ENCODE results near the gene PCDH9. TPM values are rescaled to one million over a fixed set of nuclear protein-coding genes. Genes with fewer than 3 reads are reported as not detected.

The PCDH9 gene
- total and polyA plus RNA-seq, 2 of the 4 experiments (the other 2 are of a cell fraction) = 2.2 to 10.2 TPM

- no TSS peak for BruUV-seq (replicated peaks)
- Histone ChIP-seq H3K27me3 (ENCODE audit: control insufficient read depth, insufficient read depth, low read length) (no peaks in the 10 kb centered on the region), H3K4me3 (ENCODE audit: insufficient read depth, low read depth, low read length) (no peak overlapping the region), H3K9me1 (ENCODE audit: insufficient read depth, low read length) (peaks cover 3% of the 10 kb centered on the region; the same call in 1 of the 2 replicates), H3K27ac (ENCODE audit: insufficient read depth, low read length) (no peak overlapping the region), H2BK15ac (ENCODE audit: low read depth, low read length) (no peak overlapping the region), H3K23ac (ENCODE audit: low read depth, low read length) (no peak overlapping the region; the same call in 1 of the 2 replicates), H4K8ac (ENCODE audit: low read depth in 2 of 2, low read length in 2 of 2) (no peak overlapping the region), H4K91ac (ENCODE audit: insufficient read depth, low read depth, low read length) (no peak overlapping the region), H3K79me1 (ENCODE audit: low read depth in 1 of 2, low read length in 2 of 2) (no peaks in the 10 kb centered on the region), H3K9me3 (ENCODE audit: control insufficient read depth, insufficient read depth, low read length) (no peaks in the 10 kb centered on the region), H3K36me3 (ENCODE audit: control insufficient read depth, insufficient read depth, low read length) (no peaks in the 10 kb centered on the region), H2AFZ (replicated peaks; ENCODE audit: low read length, poor library complexity) (no peak overlapping the region), H3K14ac (replicated peaks; ENCODE audit: low read depth, low read length) (no peak overlapping the region), H3K4me1 (ENCODE audit: control insufficient read depth, insufficient read depth, low read length) (peaks cover 4% of the 10 kb centered on the region), H3K9ac (ENCODE audit: low read depth, low read length) (no peak overlapping the region), H2BK20ac (ENCODE audit: low read depth, low read length) (no peak overlapping the region), H2AK5ac (ENCODE audit: low read depth, low read length) (no peak overlapping the region), H4K20me1 (ENCODE audit: insufficient read depth, low read length) (no peaks in the 10 kb centered on the region), H2AK9ac (replicated peaks; ENCODE audit: low read depth, low read length, poor library complexity) (no peak overlapping the region), H4K5ac (ENCODE audit: low read depth, low read length) (no peak overlapping the region), H3K18ac (ENCODE audit: low read depth, low read length) (peak overlapping the region; percentile 37; the same call in 1 of the 2 replicates), H3K56ac (ENCODE audit: extremely low read depth, insufficient read depth, low read length) (no peak overlapping the region), H3K4me2 (ENCODE audit: low read depth, low read length) (no peak overlapping the region), H2BK5ac (ENCODE audit: low read depth, low read length, poor library complexity, severe bottlenecking) (no peak overlapping the region), H3K4ac (ENCODE audit: low read depth, low read length) (no peak overlapping the region), H2BK120ac (ENCODE audit: low read depth, low read length) (no peak overlapping the region)
- intact Hi-C loops (cut with micrococcal nuclease) (no loop called here), in situ Hi-C loops (cut with MboI; ENCODE audit: low sequenced_read_pairs) (no loop called here), dilution Hi-C loops (cut with HindIII; ENCODE audit: low sequenced_read_pairs, unreplicated experiment) (no loop called here)
- TF ChIP-seq, protein P1, sequence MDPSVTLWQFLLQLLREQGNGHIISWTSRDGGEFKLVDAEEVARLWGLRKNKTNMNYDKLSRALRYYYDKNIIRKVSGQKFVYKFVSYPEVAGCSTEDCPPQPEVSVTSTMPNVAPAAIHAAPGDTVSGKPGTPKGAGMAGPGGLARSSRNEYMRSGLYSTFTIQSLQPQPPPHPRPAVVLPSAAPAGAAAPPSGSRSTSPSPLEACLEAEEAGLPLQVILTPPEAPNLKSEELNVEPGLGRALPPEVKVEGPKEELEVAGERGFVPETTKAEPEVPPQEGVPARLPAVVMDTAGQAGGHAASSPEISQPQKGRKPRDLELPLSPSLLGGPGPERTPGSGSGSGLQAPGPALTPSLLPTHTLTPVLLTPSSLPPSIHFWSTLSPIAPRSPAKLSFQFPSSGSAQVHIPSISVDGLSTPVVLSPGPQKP (IDR thresholded peaks at IDR 0.05; ENCODE audit: borderline replicate concordance, low read depth, low read length) = no peak
- TF ChIP-seq SMC3 (IDR thresholded peaks at IDR 0.05; ENCODE audit: low read depth, low read length) = no peak
- no peak for TF ChIP-seq RAD21 (IDR thresholded peaks at IDR 0.05; ENCODE audit: low read length)
- no peak for TF ChIP-seq MXI1 (IDR thresholded peaks at IDR 0.05; ENCODE audit: borderline replicate concordance, low read depth, low read length)
- TF ChIP-seq MAFK (IDR thresholded peaks at IDR 0.05; ENCODE audit: low read depth, low read length) = no peak
- no peak for TF ChIP-seq NFE2L2 (IDR thresholded peaks at IDR 0.05; ENCODE audit: low read depth, low read length)
- TF ChIP-seq BHLHE40 (IDR thresholded peaks at IDR 0.05; ENCODE audit: low read depth, low read length) = no peak
- TF ChIP-seq CEBPB (IDR thresholded peaks at IDR 0.05; ENCODE audit: low read depth, low read length) = no peak
- no peak for TF ChIP-seq RFX5 (IDR thresholded peaks at IDR 0.05; ENCODE audit: low read depth, low read length)
- TF ChIP-seq, protein P2, sequence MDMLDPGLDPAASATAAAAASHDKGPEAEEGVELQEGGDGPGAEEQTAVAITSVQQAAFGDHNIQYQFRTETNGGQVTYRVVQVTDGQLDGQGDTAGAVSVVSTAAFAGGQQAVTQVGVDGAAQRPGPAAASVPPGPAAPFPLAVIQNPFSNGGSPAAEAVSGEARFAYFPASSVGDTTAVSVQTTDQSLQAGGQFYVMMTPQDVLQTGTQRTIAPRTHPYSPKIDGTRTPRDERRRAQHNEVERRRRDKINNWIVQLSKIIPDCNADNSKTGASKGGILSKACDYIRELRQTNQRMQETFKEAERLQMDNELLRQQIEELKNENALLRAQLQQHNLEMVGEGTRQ (IDR thresholded peaks at IDR 0.05; ENCODE audit: low read depth, low read length) = no peak
- TF ChIP-seq POLR2A (IDR thresholded peaks at IDR 0.05; ENCODE audit: low read depth, low read length) = no peak
- TF ChIP-seq RCOR1 (IDR thresholded peaks at IDR 0.05; ENCODE audit: insufficient replicate concordance, low read length) = no peak
- ChIA-PET POLR2A (ENCODE audit: unreplicated experiment) (interaction anchor here (0.7 kb wide), 1 partner anchor 11 kb away, joined by 3 read pairs; no protein-coding TSS in a partner anchor), CTCF (interaction anchor here (1.0 kb wide), 1 partner anchor 152 kb away, joined by 3 read pairs; no protein-coding TSS in a partner anchor)
- DNase-seq = no peak
- ATAC-seq (ENCODE audit: low read depth) = no peak
- 75% methylated on average over 2 of the region's 8 CpGs; no CpG with 5 or more reads in 1 of the 2 experiments for WGBS, 2 experiments (ENCODE audit: extremely low coverage in 2 of 2, insufficient read length in 1 of 2)
Measured at GRCh38 chr13:67052550-67053490, 177.3 kb downstream of the PCDH9 start.

Data from IMR-90 (cell line).